SK-N-SH (cell line): ENCODE data around the gene COL23A1.

Experiments used
- EP300 ChIP-seq, 2 experiments: IDR thresholded peaks; 2 replicates each; pipeline versions ENCODE4 v1.4.0 to v1.6.1; 2012; ENCODE audit warnings: borderline replicate concordance in 1 of 2, low read depth in 1 of 2, low read length in 1 of 2
- EZH2phosphoT487 ChIP-seq: fragments of 200-600 bp; sonication (generic); IDR thresholded peaks from 2 replicates; pipeline ENCODE4 v1.6.1; 2017; ENCODE audit warnings: low read depth, mixed run types, mild to moderate bottlenecking, antibody characterized with exemption, moderate library complexity, borderline replicate concordance
- GATA2 ChIP-seq: sonication (generic); formaldehyde crosslinking; IDR thresholded peaks from 2 replicates; pipeline ENCODE4 v1.5.0; 2020; ENCODE audit warnings: mild to moderate bottlenecking, missing genetic modification reagents
- NFIC ChIP-seq: IDR thresholded peaks from 2 replicates; pipeline ENCODE4 v1.4.0; 2012; ENCODE audit warnings: borderline replicate concordance
- NRF1 ChIP-seq: IDR thresholded peaks from 2 replicates; pipeline ENCODE4 v1.6.1; 2012; ENCODE audit warnings: low read depth, mild to moderate bottlenecking, low read length
- POLR2AphosphoS5 ChIP-seq: IDR thresholded peaks from 2 replicates; pipeline ENCODE4 v1.6.1; 2012; ENCODE audit warnings: low read depth, low read length
- RAD21 ChIP-seq: IDR thresholded peaks from 2 replicates; pipeline ENCODE4 v1.6.1; 2012; ENCODE audit warnings: mild to moderate bottlenecking, low read length
- RFX5 ChIP-seq: IDR thresholded peaks from 2 replicates; pipeline ENCODE4 v1.6.1; 2012; ENCODE audit warnings: mild to moderate bottlenecking, improper control_type of control experiment, low read length
- SIN3A ChIP-seq: IDR thresholded peaks from 2 replicates; pipeline ENCODE4 v1.6.1; 2012; ENCODE audit warnings: low read depth, mild to moderate bottlenecking, low read length, moderate library complexity, borderline replicate concordance
- SMC3 ChIP-seq: IDR thresholded peaks from 2 replicates; pipeline ENCODE4 v1.6.1; 2012; ENCODE audit warnings: low read depth, low read length, improper control_type of control experiment
- TF ChIP-seq, protein P1 (sequence below): fragments of 200-600 bp; sonication (generic); IDR thresholded peaks from 2 replicates; pipeline ENCODE4 v1.6.1; 2017; ENCODE audit warnings: antibody characterized with exemption, mild to moderate bottlenecking, moderate library complexity
- TF ChIP-seq, protein P2 (sequence below): IDR thresholded peaks from 2 replicates; pipeline ENCODE4 v1.4.0; 2012; ENCODE audit warnings: low read depth
- TF ChIP-seq, protein P3 (sequence below): fragments of 150-350 bp; IDR thresholded peaks from 2 replicates; pipeline ENCODE4 v1.6.1; 2017; ENCODE audit warnings: antibody characterized with exemption, low read length, low read depth, borderline replicate concordance

DNA sequence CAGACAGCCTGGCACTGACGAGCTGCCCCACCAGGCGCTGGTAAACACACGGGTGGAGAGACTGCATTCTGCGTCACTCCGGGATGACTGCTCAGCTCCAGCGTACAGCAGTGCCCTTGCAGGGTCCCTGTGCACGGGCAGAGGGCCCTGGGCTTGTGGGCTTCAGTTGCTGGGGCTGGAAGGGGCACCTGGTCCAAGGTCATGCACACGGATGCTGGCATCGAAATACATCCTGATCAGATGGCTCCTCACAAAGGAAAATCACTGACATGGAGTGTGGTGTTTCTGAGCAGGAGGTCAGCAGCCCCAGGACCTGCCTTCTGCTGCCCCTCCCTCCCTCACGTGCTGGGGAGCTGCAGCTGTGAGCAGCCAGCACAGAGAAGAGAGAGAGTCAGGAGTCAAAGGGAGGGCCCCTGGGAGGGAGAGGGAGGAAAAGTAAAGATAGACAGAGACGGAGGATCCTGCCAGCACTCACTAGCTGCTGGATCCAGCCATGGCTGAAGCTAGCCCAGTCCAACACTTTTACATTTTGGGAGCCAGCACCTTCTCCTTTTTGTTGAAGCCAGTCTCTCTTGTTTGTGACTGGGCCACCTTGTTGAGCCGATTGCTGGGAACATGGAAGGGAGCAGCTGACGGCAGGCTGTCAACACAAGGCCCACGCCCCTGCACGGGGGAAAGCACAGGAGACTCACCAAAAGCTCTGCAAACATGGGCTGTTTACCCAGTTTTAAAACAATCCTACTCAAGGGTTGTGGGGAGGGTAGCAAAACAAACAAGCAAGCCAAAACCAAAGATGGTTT, 191.1 kb downstream of the COL23A1 start:
- TF ChIP-seq, protein P1, sequence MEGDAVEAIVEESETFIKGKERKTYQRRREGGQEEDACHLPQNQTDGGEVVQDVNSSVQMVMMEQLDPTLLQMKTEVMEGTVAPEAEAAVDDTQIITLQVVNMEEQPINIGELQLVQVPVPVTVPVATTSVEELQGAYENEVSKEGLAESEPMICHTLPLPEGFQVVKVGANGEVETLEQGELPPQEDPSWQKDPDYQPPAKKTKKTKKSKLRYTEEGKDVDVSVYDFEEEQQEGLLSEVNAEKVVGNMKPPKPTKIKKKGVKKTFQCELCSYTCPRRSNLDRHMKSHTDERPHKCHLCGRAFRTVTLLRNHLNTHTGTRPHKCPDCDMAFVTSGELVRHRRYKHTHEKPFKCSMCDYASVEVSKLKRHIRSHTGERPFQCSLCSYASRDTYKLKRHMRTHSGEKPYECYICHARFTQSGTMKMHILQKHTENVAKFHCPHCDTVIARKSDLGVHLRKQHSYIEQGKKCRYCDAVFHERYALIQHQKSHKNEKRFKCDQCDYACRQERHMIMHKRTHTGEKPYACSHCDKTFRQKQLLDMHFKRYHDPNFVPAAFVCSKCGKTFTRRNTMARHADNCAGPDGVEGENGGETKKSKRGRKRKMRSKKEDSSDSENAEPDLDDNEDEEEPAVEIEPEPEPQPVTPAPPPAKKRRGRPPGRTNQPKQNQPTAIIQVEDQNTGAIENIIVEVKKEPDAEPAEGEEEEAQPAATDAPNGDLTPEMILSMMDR = no peak
- no peak for TF ChIP-seq NFIC
- TF ChIP-seq EZH2phosphoT487 = no peak
- 0 out of 2 replicates have a peak, but pooled peaks have one; percentile 5 for TF ChIP-seq RAD21
- TF ChIP-seq, protein P2, sequence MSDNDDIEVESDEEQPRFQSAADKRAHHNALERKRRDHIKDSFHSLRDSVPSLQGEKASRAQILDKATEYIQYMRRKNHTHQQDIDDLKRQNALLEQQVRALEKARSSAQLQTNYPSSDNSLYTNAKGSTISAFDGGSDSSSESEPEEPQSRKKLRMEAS = no peak
- TF ChIP-seq SMC3 = no peak
- TF ChIP-seq RFX5 = no peak
- TF ChIP-seq, protein P3, sequence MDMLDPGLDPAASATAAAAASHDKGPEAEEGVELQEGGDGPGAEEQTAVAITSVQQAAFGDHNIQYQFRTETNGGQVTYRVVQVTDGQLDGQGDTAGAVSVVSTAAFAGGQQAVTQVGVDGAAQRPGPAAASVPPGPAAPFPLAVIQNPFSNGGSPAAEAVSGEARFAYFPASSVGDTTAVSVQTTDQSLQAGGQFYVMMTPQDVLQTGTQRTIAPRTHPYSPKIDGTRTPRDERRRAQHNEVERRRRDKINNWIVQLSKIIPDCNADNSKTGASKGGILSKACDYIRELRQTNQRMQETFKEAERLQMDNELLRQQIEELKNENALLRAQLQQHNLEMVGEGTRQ = no peak
- TF ChIP-seq NRF1 = no peak
- no peak for TF ChIP-seq POLR2AphosphoS5
- TF ChIP-seq SIN3A = no peak
- no peak for TF ChIP-seq GATA2 (CRISPR knock-in tag)
- TF ChIP-seq EP300 (IDR thresholded peaks at IDR 0.05; ENCODE audit: borderline replicate concordance in 1 of 2, low read depth in 1 of 2, low read length in 1 of 2) = no peak
